Small intestine (tissue), 7 donors: ENCODE data around the gene MBD5. TPM values are rescaled to one million over a fixed set of nuclear protein-coding genes. Genes with fewer than 3 reads are reported as not detected.

Source experiments
- DNase-seq, 2 donors: peaks; one replicate each; pipeline versions ENCODE4 v3.0.0 to v3.0.0-alpha.2; 2013
- FAIRE-seq: peaks from 2 replicates; lab custom pipeline; 2012; peaks lifted over from hg19 to GRCh38; lab: Jason Lieb, UNC
- H3K27ac ChIP-seq, 3 donors: one replicate each; pipeline ENCODE4 v1.5.1; 2013; ENCODE audit warnings: low read length in 2 of 3, mild to moderate bottlenecking in 2 of 3, control low read depth in 1 of 3, inconsistent platforms in 1 of 3, low read depth in 1 of 3, moderate library complexity in 1 of 3
- H3K27me3 ChIP-seq, 3 donors: one replicate each; pipeline ENCODE4 v1.6.1; 2013; ENCODE audit warnings: low read length in 3 of 3, inconsistent platforms in 1 of 3; ENCODE audit not compliant: control insufficient read depth in 3 of 3, insufficient read depth in 3 of 3
- H3K36me3 ChIP-seq, 3 donors: one replicate each; pipeline ENCODE4 v1.6.1; 2013; ENCODE audit warnings: low read length in 3 of 3, inconsistent platforms in 1 of 3, low read depth in 1 of 3, mild to moderate bottlenecking in 1 of 3, moderate library complexity in 1 of 3; ENCODE audit not compliant: control insufficient read depth in 3 of 3, insufficient read depth in 2 of 3
- H3K4me1 ChIP-seq, 3 donors: one replicate each; pipeline ENCODE4 v1.6.1; 2013; ENCODE audit warnings: low read length in 2 of 3, inconsistent platforms in 1 of 3, low read depth in 1 of 3, mild to moderate bottlenecking in 1 of 3, moderate library complexity in 1 of 3; ENCODE audit not compliant: control insufficient read depth in 3 of 3, insufficient read depth in 2 of 3
- H3K4me3 ChIP-seq, 3 donors: one replicate each; pipeline ENCODE4 v1.5.1; 2013; ENCODE audit warnings: low read length in 3 of 3, control low read depth in 1 of 3, inconsistent platforms in 1 of 3, low read depth in 1 of 3, mild to moderate bottlenecking in 1 of 3, moderate library complexity in 1 of 3
- H3K9me3 ChIP-seq, 2 donors: one replicate each; pipeline ENCODE4 v1.6.1; 2013; ENCODE audit warnings: low read depth in 1 of 2, low read length in 1 of 2; ENCODE audit not compliant: control insufficient read depth in 2 of 2, insufficient read depth in 1 of 2
- WGBS, 3 donors: extraction: QIAGEN DNeasy Blood & Tissue Kit; methylation state at CpG; one replicate each; pipeline ENCODE4 v1.1.7; 2013; 5-methylcytosine and 5-hydroxymethylcytosine counted together
- polyA plus RNA-seq, 4 donors: library from polyadenylated mRNA; stranded (reverse) in 3 of 4; unstranded in 1 of 4; fragments of 200-250 nt in 3 of 4; fragments of 120-200 nt in 1 of 4; gene quantifications; one replicate each; pipeline versions ENCODE4 v1.2.1 to v1.2.3, GENCODE V29; 2013
- donor health status: healthy with polysubstance abuse.
- donor health status: control.
- donor health status: control.
- donor health status: Bipolar disorder and iron deficiency.
- donor health status: healthy.

Gene MBD5
- polyA plus RNA-seq, 4 donors: 2.7 to 19.2 (median 4.7) TPM

DNA sequence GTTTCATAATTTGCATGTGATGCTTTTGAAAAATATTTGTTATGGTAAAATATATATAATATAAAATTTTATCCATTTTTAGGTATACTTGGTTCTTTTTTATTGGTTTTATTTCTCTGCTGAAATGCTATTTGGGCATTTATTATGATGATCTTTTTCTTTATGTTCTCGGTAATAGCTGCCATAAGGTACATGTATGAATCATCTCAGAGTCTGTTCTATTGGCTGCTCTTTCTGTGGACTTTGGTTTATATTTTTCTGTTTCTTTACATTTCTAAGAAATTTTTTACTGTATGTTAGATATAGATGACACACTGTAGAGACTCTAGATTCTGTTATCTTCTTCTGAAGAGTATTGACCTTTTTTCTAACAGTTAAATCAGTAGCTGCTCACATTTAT is 219.9 kb downstream of the MBD5 start:
- peaks cover 2 to 8% (median 6%) of the 10 kb centered on the region in 3 donors for H3K36me3 ChIP-seq
- H3K4me1 ChIP-seq: no peaks in the 10 kb centered on the region
- 94 to 100% (median 96%) methylated on average over 1 of the region's 1 CpG for WGBS, 3 donors
- FAIRE-seq: no peak
- H3K9me3 ChIP-seq: peaks cover 0 to 25% of the 10 kb centered on the region in 2 donors
- H3K27ac ChIP-seq: no peak overlapping the region
- no peak for DNase-seq
- H3K27me3 ChIP-seq: no peaks in the 10 kb centered on the region
- H3K4me3 ChIP-seq: no peak overlapping the region

- FAIRE-seq (no peak), DNase-seq (no peak)
Observed at GRCh38 chr2:148244593-148245292, 223.9 kb downstream of the MBD5 start.

GRCh38 chr2:148251993-148252392 is 231.1 kb downstream of the MBD5 start:
- Histone ChIP-seq H3K36me3 (peaks cover 0 to 34% (median 0%) of the 10 kb centered on the region in 3 donors), H3K27ac (no peak overlapping the region), H3K4me1 (no peaks in the 10 kb centered on the region), H3K9me3 (peaks cover 0 to 45% of the 10 kb centered on the region in 2 donors), H3K27me3 (no peaks in the 10 kb centered on the region), H3K4me3 (no peak overlapping the region)
- WGBS, 3 donors: 96 to 98% (median 98%) methylated on average over 5 of the region's 5 CpGs
- FAIRE-seq (no peak), DNase-seq (no peak)

More at GRCh38 chr2:148244593-148245292, 223.9 kb downstream of the MBD5 start:
- H3K27me3 ChIP-seq: no peaks in the 10 kb centered on the region
- H3K4me1 ChIP-seq: no peaks in the 10 kb centered on the region
- no peak overlapping the region for H3K4me3 ChIP-seq
- peaks cover 0 to 6% of the 10 kb centered on the region in 2 donors for H3K9me3 ChIP-seq
- H3K27ac ChIP-seq: no peak overlapping the region
- no peaks in the 10 kb centered on the region for H3K36me3 ChIP-seq
- WGBS, 3 donors: 84 to 93% (median 85%) methylated on average over 5 of the region's 5 CpGs

GRCh38 chr2:148252646-148253045 is 231.8 kb downstream of the MBD5 start:
- Histone ChIP-seq H3K9me3 (peaks cover 0 to 48% of the 10 kb centered on the region in 2 donors), H3K27ac (no peak overlapping the region), H3K4me3 (no peak overlapping the region), H3K36me3 (peaks cover 0 to 37% (median 0%) of the 10 kb centered on the region in 3 donors), H3K27me3 (no peaks in the 10 kb centered on the region), H3K4me1 (no peaks in the 10 kb centered on the region)
- DNase-seq: no peak
- WGBS, 3 donors: 73 to 91% (median 83%) methylated on average over 2 of the region's 2 CpGs
- no peak for FAIRE-seq

DNA sequence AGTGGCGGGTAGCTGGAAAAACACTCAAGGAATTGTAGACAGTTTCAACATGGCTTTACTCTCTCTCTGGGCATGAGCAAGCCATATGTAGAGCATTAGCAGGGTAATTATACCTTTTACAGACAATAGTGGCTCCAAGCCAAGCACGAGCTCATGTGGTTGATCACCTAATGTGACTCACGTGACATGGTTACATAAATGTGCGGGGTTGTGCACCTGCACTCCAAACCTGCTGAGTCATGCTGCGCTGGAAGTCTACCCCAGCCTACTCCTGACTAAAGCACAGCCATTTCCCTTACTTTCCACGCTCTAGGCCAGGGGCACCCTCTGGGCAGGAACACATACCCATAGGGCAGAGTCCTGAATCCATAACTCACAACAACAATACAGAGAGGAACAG is 232.8 kb downstream of the MBD5 start:
- Histone ChIP-seq H3K27ac (no peak overlapping the region), H3K9me3 (peaks cover 0 to 56% of the 10 kb centered on the region in 2 donors), H3K27me3 (no peaks in the 10 kb centered on the region), H3K4me1 (no peaks in the 10 kb centered on the region), H3K36me3 (peaks cover 0 to 47% (median 0%) of the 10 kb centered on the region in 3 donors), H3K4me3 (no peak overlapping the region)
- FAIRE-seq (no peak), DNase-seq (peak in 1 of 2 donors; percentile 24)
- WGBS, 3 donors: 94 to 95% (median 95%) methylated on average over 6 of the region's 6 CpGs

GRCh38 chr2:148255929-148256328 is 235.0 kb downstream of the MBD5 start:
- Histone ChIP-seq H3K4me3 (no peak overlapping the region), H3K36me3 (peaks cover 0 to 54% (median 0%) of the 10 kb centered on the region in 3 donors), H3K27ac (no peak overlapping the region), H3K9me3 (peaks cover 0 to 68% of the 10 kb centered on the region in 2 donors), H3K4me1 (no peaks in the 10 kb centered on the region), H3K27me3 (no peaks in the 10 kb centered on the region)
- DNase-seq: no peak
- 96% methylated on average over 8 of the region's 8 CpGs for WGBS, 3 donors
- FAIRE-seq: no peak

GRCh38 chr2:148257276-148257675 is 236.4 kb downstream of the MBD5 start:
- peaks cover 0 to 52% (median 0%) of the 10 kb centered on the region in 3 donors for H3K36me3 ChIP-seq
- H3K9me3 ChIP-seq: peaks cover 0 to 62% of the 10 kb centered on the region in 2 donors
- 90 to 98% (median 97%) methylated on average over 6 of the region's 6 CpGs for WGBS, 3 donors
- no peak overlapping the region for H3K4me3 ChIP-seq
- no peak overlapping the region for H3K27ac ChIP-seq
- DNase-seq: no peak
- no peak for FAIRE-seq
- H3K4me1 ChIP-seq: no peaks in the 10 kb centered on the region
- no peaks in the 10 kb centered on the region for H3K27me3 ChIP-seq

GRCh38 chr2:148258124-148258523 is 237.2 kb downstream of the MBD5 start:
- no peak for DNase-seq
- Histone ChIP-seq H3K4me1 (no peaks in the 10 kb centered on the region), H3K4me3 (no peak overlapping the region), H3K9me3 (peaks cover 0 to 58% of the 10 kb centered on the region in 2 donors), H3K27me3 (no peaks in the 10 kb centered on the region), H3K27ac (no peak overlapping the region), H3K36me3 (peaks cover 0 to 48% (median 0%) of the 10 kb centered on the region in 3 donors)
- FAIRE-seq: no peak
- 76 to 77% (median 77%) methylated on average over 10 of the region's 10 CpGs for WGBS, 3 donors
